ENCODE results near the gene ARL10.
A peak's percentile ranks its signal among the peaks of the same experiment; 100 is the strongest.

Gene ARL10

GRCh38 chr5:176388444-176389134, 23.3 kb downstream of the ARL10 start, which contains the start of the genes HIGD2A and NOP16:
Gene HIGD2A, plus strand, starts transcription at chr5:176388751. Its CDS starts 69 bp downstream, at chr5:176388820.
Gene NOP16, minus strand, starts transcription at chr5:176388598. Its CDS starts 59 bp downstream, at chr5:176388539.
- DNase-seq, result peak; percentile 99
- Mint-ChIP-seq H3K4me1 (peaks cover 30% of the 10 kb centered on the region), H3K36me3 (ENCODE audit: low read depth) (peaks cover 31% of the 10 kb centered on the region), H3K27ac (peak within 1 kb of the TSS; percentile 100), H3K4me3 (peak within 1 kb of the TSS; percentile 100), H3K27me3 (ENCODE audit: low read depth, poor library complexity) (no peaks in the 10 kb centered on the region), H3K9me3 (no peaks in the 10 kb centered on the region)
- TF ChIP-seq, protein P1, sequence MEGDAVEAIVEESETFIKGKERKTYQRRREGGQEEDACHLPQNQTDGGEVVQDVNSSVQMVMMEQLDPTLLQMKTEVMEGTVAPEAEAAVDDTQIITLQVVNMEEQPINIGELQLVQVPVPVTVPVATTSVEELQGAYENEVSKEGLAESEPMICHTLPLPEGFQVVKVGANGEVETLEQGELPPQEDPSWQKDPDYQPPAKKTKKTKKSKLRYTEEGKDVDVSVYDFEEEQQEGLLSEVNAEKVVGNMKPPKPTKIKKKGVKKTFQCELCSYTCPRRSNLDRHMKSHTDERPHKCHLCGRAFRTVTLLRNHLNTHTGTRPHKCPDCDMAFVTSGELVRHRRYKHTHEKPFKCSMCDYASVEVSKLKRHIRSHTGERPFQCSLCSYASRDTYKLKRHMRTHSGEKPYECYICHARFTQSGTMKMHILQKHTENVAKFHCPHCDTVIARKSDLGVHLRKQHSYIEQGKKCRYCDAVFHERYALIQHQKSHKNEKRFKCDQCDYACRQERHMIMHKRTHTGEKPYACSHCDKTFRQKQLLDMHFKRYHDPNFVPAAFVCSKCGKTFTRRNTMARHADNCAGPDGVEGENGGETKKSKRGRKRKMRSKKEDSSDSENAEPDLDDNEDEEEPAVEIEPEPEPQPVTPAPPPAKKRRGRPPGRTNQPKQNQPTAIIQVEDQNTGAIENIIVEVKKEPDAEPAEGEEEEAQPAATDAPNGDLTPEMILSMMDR (IDR thresholded peaks at IDR 0.05), result no peak

GRCh38 chr5:176389135-176390123, 24.1 kb downstream of the ARL10 start:
- H3K4me1 Mint-ChIP-seq, result peaks cover 34% of the 10 kb centered on the region
- H3K36me3 Mint-ChIP-seq (ENCODE audit: low read depth), result peaks cover 31% of the 10 kb centered on the region
- no peak for DNase-seq
- peak overlapping the region; percentile 100 for H3K4me3 Mint-ChIP-seq
- H3K9me3 Mint-ChIP-seq, result no peaks in the 10 kb centered on the region
- TF ChIP-seq, protein P1 (IDR thresholded peaks at IDR 0.05), result no peak
- H3K27ac Mint-ChIP-seq, result peak overlapping the region; percentile 100
- no peaks in the 10 kb centered on the region for H3K27me3 Mint-ChIP-seq (ENCODE audit: low read depth, poor library complexity)

DNA sequence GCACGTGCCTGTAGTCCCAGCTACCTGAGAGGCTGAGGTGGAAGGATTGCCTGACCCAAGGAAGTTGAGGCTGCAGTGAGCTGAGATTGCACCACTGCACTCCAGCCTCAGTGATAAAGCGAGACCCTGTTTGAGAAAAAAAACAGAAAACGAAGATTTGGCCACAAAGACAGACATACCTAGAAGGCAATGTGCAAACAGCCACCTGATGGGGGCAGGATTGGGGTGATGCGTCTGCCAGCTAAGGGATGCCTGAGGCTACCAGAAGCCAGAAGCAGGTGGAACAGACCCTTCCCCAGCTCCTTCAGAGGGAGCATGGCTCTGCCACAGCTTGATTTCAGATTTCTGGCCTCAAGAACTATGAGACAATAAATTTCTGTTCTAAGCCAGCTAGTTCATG, 26.2 kb downstream of the ARL10 start:
- DNase-seq, result no peak
- Mint-ChIP-seq H3K4me1 (peaks cover 43% of the 10 kb centered on the region), H3K4me3 (no peak overlapping the region), H3K27me3 (ENCODE audit: low read depth, poor library complexity) (no peaks in the 10 kb centered on the region), H3K36me3 (ENCODE audit: low read depth) (peaks cover 16% of the 10 kb centered on the region), H3K9me3 (no peaks in the 10 kb centered on the region), H3K27ac (no peak overlapping the region)
- TF ChIP-seq, protein P1 (IDR thresholded peaks at IDR 0.05), result no peak

DNA sequence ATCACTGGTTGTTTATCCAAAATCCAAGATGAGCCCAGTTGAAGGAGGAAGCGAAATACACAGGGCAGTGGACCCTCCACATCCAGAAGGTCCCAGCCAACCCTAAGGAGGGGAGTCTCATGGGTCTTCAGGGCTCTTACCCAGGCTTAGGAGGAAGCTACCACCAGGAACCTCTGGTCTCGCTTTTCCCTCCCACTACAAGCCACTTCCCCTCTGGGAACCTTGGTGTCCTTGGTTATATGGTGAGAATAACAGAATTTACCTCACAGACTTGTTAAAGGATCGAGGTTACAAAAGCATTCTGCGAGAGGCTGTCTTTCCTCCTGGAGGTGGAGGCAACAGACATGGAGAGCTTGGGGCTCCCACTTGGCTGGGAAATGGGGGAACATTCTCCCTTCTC, 26.7 kb downstream of the ARL10 start:
- TF ChIP-seq, protein P1 (IDR thresholded peaks at IDR 0.05), result no peak
- no peak overlapping the region for H3K27ac Mint-ChIP-seq
- H3K4me1 Mint-ChIP-seq, result peaks cover 43% of the 10 kb centered on the region
- DNase-seq, result no peak
- no peak overlapping the region for H3K4me3 Mint-ChIP-seq
- H3K36me3 Mint-ChIP-seq (ENCODE audit: low read depth), result peaks cover 15% of the 10 kb centered on the region
- H3K9me3 Mint-ChIP-seq, result no peaks in the 10 kb centered on the region
- peaks cover 1% of the 10 kb centered on the region for H3K27me3 Mint-ChIP-seq (ENCODE audit: low read depth, poor library complexity)

- Mint-ChIP-seq H3K4me3 (no peak overlapping the region), H3K36me3 (ENCODE audit: low read depth) (peaks cover 15% of the 10 kb centered on the region), H3K9me3 (no peaks in the 10 kb centered on the region), H3K27me3 (ENCODE audit: low read depth, poor library complexity) (peaks cover 4% of the 10 kb centered on the region), H3K27ac (no peak overlapping the region), H3K4me1 (peaks cover 40% of the 10 kb centered on the region)
- no peak for DNase-seq
- TF ChIP-seq, protein P1 (IDR thresholded peaks at IDR 0.05), result no peak
Measured at GRCh38 chr5:176392526-176392925, 27.2 kb downstream of the ARL10 start.

Data from nephron progenitor cell (in vitro differentiated cells).